ENCODE data around the gene NKX1-2. TPM values are rescaled to one million over a fixed set of nuclear protein-coding genes. Genes with fewer than 3 reads are reported as not detected.
"Not testable (repeated sequence)": the region's sequence is repeated elsewhere in the genome, so short reads cannot be mapped to it uniquely, and the experiment has no call there.

NKX1-2 gene
- total RNA-seq, 1 donor from 2014 or later = not detected

GRCh38 chr10:124450783-124451057 is 885 bp upstream of the NKX1-2 start:
- Histone ChIP-seq H3K36me3 (no peaks in the 10 kb centered on the region), H3K9me3 (replicated peaks) (no peaks in the 10 kb centered on the region), H3K4me3 (no peak overlapping the region), H3K27me3 (ENCODE audit: low read depth) (peaks cover 100% of the 10 kb centered on the region), H3K27ac (replicated peaks) (no peak overlapping the region), H3K4me1 (peaks cover 32% of the 10 kb centered on the region)
- TF ChIP-seq CTCF (IDR thresholded peaks at IDR 0.05; ENCODE audit: borderline replicate concordance) = no peak
- no peak for DNase-seq
- intact Hi-C loops (cut with micrococcal nuclease) = no loop called here

- Histone ChIP-seq H3K9me3 (replicated peaks) (no peaks in the 10 kb centered on the region), H3K4me1 (peaks cover 32% of the 10 kb centered on the region), H3K27me3 (ENCODE audit: low read depth) (peaks cover 100% of the 10 kb centered on the region), H3K36me3 (no peaks in the 10 kb centered on the region), H3K4me3 (peak overlapping the region; percentile 54), H3K27ac (replicated peaks) (no peak overlapping the region)
- no peak for TF ChIP-seq CTCF (IDR thresholded peaks at IDR 0.05; ENCODE audit: borderline replicate concordance)
- no peak for DNase-seq
- intact Hi-C loops (cut with micrococcal nuclease) = no loop called here
These were observed 444 bp downstream of the NKX1-2 start for GRCh38 chr10:124449170-124450011.

- no peaks in the 10 kb centered on the region for H3K9me3 ChIP-seq (replicated peaks)
- H3K4me1 ChIP-seq = peaks cover 32% of the 10 kb centered on the region
- peaks cover 100% of the 10 kb centered on the region for H3K27me3 ChIP-seq (ENCODE audit: low read depth)
- intact Hi-C loops (cut with micrococcal nuclease) = no loop called here
- no peak overlapping the region for H3K27ac ChIP-seq (replicated peaks)
- no peak for DNase-seq
- no peaks in the 10 kb centered on the region for H3K36me3 ChIP-seq
- H3K4me3 ChIP-seq = peak overlapping the region; percentile 54
- no peak for TF ChIP-seq CTCF (IDR thresholded peaks at IDR 0.05; ENCODE audit: borderline replicate concordance)
These were observed 1.1 kb downstream of the NKX1-2 start for GRCh38 chr10:124448696-124449169.

- Histone ChIP-seq H3K27me3 (ENCODE audit: low read depth) (peaks cover 100% of the 10 kb centered on the region), H3K27ac (replicated peaks) (no peak overlapping the region), H3K4me1 (peaks cover 32% of the 10 kb centered on the region), H3K4me3 (peak overlapping the region; percentile 54), H3K36me3 (no peaks in the 10 kb centered on the region), H3K9me3 (replicated peaks) (no peaks in the 10 kb centered on the region)
- DNase-seq = no peak
- no peak for TF ChIP-seq CTCF (IDR thresholded peaks at IDR 0.05; ENCODE audit: borderline replicate concordance)
- intact Hi-C loops (cut with micrococcal nuclease) = no loop called here
These were observed 1.9 kb downstream of the NKX1-2 start for GRCh38 chr10:124447751-124448466.

- Histone ChIP-seq H3K36me3 (no peaks in the 10 kb centered on the region), H3K9me3 (replicated peaks) (no peaks in the 10 kb centered on the region), H3K27ac (replicated peaks) (no peak overlapping the region), H3K4me3 (peak overlapping the region; percentile 54), H3K27me3 (ENCODE audit: low read depth) (peaks cover 100% of the 10 kb centered on the region), H3K4me1 (peaks cover 32% of the 10 kb centered on the region)
- no peak for DNase-seq
- no peak for TF ChIP-seq CTCF (IDR thresholded peaks at IDR 0.05; ENCODE audit: borderline replicate concordance)
- intact Hi-C loops (cut with micrococcal nuclease) = no loop called here
These were observed 2.7 kb downstream of the NKX1-2 start for GRCh38 chr10:124446830-124447750.

GRCh38 chr10:124441694-124442093 is 8.1 kb downstream of the NKX1-2 start:
- H3K4me1 ChIP-seq; H3K9me3 ChIP-seq (replicated peaks); H3K27ac ChIP-seq (replicated peaks); H3K4me3 ChIP-seq; DNase-seq; H3K36me3 ChIP-seq; intact Hi-C loops (cut with micrococcal nuclease): not testable (repeated sequence)
- peaks cover 76% of the 10 kb centered on the region for H3K27me3 ChIP-seq (ENCODE audit: low read depth)
